AG04449 (cell line): ENCODE measurements around the gene VILL.
"Not testable (repeated sequence)": the region's sequence is repeated elsewhere in the genome, so short reads cannot be mapped to it uniquely, and the experiment has no call there.

Experiments
- CTCF ChIA-PET: fragments of 350-600 bp; formaldehyde crosslinking; extraction: SDS; loops from one replicate; lab custom pipeline; 2021; ENCODE audit warnings: antibody characterized with exemption; lab: Yijun Ruan, JAX
- POLR2A ChIA-PET: fragments of 400-600, 350-600 bp; formaldehyde crosslinking; extraction: SDS; loops from one replicate; lab custom pipeline; 2020; ENCODE audit warnings: antibody characterized with exemption, inconsistent platforms; lab: Yijun Ruan, JAX
- DNase-seq: peaks from one replicate; pipeline ENCODE4 v3.0.0-alpha.2; 2010; ENCODE audit warnings: low read depth, low spot score
- H3K4me3 ChIP-seq: 2 replicates; pipeline ENCODE4 v1.5.1; 2011; ENCODE audit warnings: low read depth, mild to moderate bottlenecking, control low read depth, low read length
- TF ChIP-seq, protein P1 (sequence below): IDR thresholded peaks from one replicate; pipeline ENCODE4 v1.5.1; 2011; ENCODE audit warnings: mild to moderate bottlenecking, moderate library complexity, low read length, control low read depth, inconsistent platforms; ENCODE audit not compliant: insufficient read depth; ENCODE audit errors: missing control alignments

Gene VILL

DNA sequence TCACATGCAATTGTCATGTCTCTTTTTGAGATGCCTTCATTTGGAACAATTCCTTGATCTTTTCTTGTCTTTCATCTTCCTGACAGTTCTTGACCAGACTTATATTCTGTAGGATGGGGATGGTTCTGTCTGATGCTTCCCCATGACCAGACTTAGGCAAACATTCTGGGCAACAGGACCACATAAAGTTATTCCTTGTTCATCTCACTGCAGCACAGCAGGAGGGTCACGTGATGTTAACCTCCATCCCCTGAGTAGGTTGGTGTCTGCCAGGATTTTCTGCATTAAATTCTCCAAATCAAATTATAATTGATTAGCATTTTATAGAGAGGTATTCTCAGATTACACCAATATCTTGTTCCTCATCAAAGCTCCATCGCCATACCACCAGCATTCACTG lies 56.2 kb downstream of the VILL start:
- TF ChIP-seq, protein P1, sequence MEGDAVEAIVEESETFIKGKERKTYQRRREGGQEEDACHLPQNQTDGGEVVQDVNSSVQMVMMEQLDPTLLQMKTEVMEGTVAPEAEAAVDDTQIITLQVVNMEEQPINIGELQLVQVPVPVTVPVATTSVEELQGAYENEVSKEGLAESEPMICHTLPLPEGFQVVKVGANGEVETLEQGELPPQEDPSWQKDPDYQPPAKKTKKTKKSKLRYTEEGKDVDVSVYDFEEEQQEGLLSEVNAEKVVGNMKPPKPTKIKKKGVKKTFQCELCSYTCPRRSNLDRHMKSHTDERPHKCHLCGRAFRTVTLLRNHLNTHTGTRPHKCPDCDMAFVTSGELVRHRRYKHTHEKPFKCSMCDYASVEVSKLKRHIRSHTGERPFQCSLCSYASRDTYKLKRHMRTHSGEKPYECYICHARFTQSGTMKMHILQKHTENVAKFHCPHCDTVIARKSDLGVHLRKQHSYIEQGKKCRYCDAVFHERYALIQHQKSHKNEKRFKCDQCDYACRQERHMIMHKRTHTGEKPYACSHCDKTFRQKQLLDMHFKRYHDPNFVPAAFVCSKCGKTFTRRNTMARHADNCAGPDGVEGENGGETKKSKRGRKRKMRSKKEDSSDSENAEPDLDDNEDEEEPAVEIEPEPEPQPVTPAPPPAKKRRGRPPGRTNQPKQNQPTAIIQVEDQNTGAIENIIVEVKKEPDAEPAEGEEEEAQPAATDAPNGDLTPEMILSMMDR: no peak
- DNase-seq: no peak
- no peak overlapping the region for H3K4me3 ChIP-seq
- CTCF ChIA-PET: interaction anchor here (1.4 kb wide), 1 partner anchor 43 kb away, joined by 3 read pairs; no protein-coding TSS in a partner anchor
- POLR2A ChIA-PET: no interaction called here

GRCh38 chr3:38047896-38048295 lies 57.3 kb downstream of the VILL start:
- no peak for DNase-seq
- CTCF ChIA-PET: interaction anchor here (1.4 kb wide), 1 partner anchor 44 kb away, joined by 3 read pairs; no protein-coding TSS in a partner anchor
- POLR2A ChIA-PET: no interaction called here
- TF ChIP-seq, protein P1: no peak
- H3K4me3 ChIP-seq: no peak overlapping the region

- ChIA-PET CTCF (no interaction called here), POLR2A (no interaction called here)
- TF ChIP-seq, protein P1: no peak
- no peak overlapping the region for H3K4me3 ChIP-seq
- DNase-seq: no peak
Measured at GRCh38 chr3:38049358-38050126, 59.0 kb downstream of the VILL start.

DNA sequence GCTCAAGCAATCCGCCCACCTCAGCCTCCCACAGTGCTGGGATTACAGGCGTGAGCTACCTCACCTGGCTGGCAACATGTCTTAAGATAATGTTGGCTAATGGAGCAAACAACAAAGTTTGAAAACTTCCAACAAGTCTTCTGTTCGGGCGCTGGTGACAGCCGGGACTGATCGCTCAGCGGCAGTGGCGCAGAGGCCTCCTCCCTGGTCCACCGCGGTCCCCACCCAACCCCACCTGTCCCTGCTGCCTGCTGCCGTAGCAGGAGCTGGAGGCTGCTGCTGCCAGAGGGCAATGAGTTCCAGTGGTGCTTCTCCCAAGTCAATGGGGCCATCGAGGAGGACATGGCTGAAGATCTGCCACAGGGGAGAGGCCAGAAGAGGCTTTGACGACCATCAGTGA lies 60.5 kb downstream of the VILL start:
- TF ChIP-seq, protein P1: no peak
- no peak overlapping the region for H3K4me3 ChIP-seq
- ChIA-PET CTCF (no interaction called here), POLR2A (no interaction called here)
- DNase-seq: no peak

GRCh38 chr3:38053286-38053685 lies 62.7 kb downstream of the VILL start:
- DNase-seq, H3K4me3 ChIP-seq, POLR2A ChIA-PET, CTCF ChIA-PET: not testable (repeated sequence)

DNA sequence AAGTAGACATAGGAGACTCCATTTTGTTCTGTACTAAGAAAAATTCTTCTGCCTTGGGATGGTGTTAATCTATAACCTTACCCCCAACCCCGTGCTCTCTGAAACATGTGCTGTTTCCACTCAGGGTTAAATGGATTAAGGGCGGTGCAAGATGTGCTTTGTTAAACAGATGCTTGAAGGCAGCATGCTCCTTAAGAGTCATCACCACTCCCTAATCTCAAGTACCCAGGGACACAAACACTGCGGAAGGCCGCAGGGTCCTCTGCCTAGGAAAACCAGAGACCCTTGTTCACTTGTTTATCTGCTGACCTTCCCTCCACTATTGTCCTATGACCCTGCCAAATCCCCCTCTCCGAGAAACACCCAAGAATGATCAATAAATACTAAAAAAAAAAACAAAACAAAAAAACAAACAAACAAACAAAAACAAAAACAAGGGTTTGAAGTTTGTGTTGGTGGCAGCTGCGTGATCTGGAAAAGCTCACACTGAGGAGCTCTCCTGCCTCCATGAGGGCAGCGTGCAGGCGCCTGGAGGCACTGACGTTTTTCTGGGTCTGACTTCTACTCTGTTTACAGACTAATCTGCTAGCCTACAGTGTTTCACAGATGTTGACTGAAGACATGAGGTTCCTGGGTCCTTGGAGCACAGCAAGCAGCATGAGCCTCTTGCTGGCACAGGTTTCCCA lies 63.4 kb downstream of the VILL start:
- H3K4me3 ChIP-seq, CTCF ChIA-PET, DNase-seq, POLR2A ChIA-PET: not testable (repeated sequence)

- CTCF ChIA-PET: no interaction called here
- POLR2A ChIA-PET: no interaction called here
- no peak for DNase-seq
- TF ChIP-seq, protein P1: no peak
- H3K4me3 ChIP-seq: no peak overlapping the region
Measured at GRCh38 chr3:38054499-38055001, 64.0 kb downstream of the VILL start.
